ENCODE measurements around the gene CD200. TPM values are rescaled to one million over a fixed set of nuclear protein-coding genes. Genes with fewer than 3 reads are reported as not detected.

The CD200 gene
- total RNA-seq, 1 donor from 2014 or later, result 3.9 TPM

GRCh38 chr3:112409041-112409440, 76.1 kb downstream of the CD200 start:
- TF ChIP-seq, protein P1, sequence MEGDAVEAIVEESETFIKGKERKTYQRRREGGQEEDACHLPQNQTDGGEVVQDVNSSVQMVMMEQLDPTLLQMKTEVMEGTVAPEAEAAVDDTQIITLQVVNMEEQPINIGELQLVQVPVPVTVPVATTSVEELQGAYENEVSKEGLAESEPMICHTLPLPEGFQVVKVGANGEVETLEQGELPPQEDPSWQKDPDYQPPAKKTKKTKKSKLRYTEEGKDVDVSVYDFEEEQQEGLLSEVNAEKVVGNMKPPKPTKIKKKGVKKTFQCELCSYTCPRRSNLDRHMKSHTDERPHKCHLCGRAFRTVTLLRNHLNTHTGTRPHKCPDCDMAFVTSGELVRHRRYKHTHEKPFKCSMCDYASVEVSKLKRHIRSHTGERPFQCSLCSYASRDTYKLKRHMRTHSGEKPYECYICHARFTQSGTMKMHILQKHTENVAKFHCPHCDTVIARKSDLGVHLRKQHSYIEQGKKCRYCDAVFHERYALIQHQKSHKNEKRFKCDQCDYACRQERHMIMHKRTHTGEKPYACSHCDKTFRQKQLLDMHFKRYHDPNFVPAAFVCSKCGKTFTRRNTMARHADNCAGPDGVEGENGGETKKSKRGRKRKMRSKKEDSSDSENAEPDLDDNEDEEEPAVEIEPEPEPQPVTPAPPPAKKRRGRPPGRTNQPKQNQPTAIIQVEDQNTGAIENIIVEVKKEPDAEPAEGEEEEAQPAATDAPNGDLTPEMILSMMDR (IDR thresholded peaks at IDR 0.05), result no peak
- TF ChIP-seq POLR2AphosphoS5 (IDR thresholded peaks at IDR 0.05; ENCODE audit: insufficient read depth in 1 of 2, low read depth in 1 of 2), result no peak
- no peak for TF ChIP-seq POLR2A (IDR thresholded peaks at IDR 0.05)
- no peaks in the 10 kb centered on the region for H3K36me3 ChIP-seq
- H3K4me3 ChIP-seq, result no peak overlapping the region
- H3K27ac ChIP-seq, result no peak overlapping the region
- no peak for DNase-seq (ENCODE audit: extremely low spot score in 2 of 2)
- H3K4me1 ChIP-seq, result no peaks in the 10 kb centered on the region
- no peaks in the 10 kb centered on the region for H3K27me3 ChIP-seq
- no peaks in the 10 kb centered on the region for H3K9me3 ChIP-seq
- intact Hi-C loops (cut with DNase I), result no loop called here

GRCh38 chr3:112411425-112411824, 78.5 kb downstream of the CD200 start:
- Histone ChIP-seq H3K27me3 (no peaks in the 10 kb centered on the region), H3K4me1 (no peaks in the 10 kb centered on the region), H3K36me3 (no peaks in the 10 kb centered on the region), H3K4me3 (no peak overlapping the region), H3K9me3 (no peaks in the 10 kb centered on the region), H3K27ac (no peak overlapping the region)
- no peak for DNase-seq (ENCODE audit: extremely low spot score in 2 of 2)
- intact Hi-C loops (cut with DNase I), result no loop called here
- TF ChIP-seq POLR2A (IDR thresholded peaks at IDR 0.05) (no peak), POLR2AphosphoS5 (IDR thresholded peaks at IDR 0.05; ENCODE audit: insufficient read depth in 1 of 2, low read depth in 1 of 2) (no peak)
- TF ChIP-seq, protein P1 (IDR thresholded peaks at IDR 0.05), result no peak

Other genes with a start within 250 kb of the CD200 start
- 8.1 TPM for gene C3orf52, start 246.8 kb upstream of the CD200 start, total RNA-seq
- 1.5 TPM for gene GCSAM, start 199.9 kb upstream of the CD200 start, total RNA-seq
- gene SLC9C1, start 38.9 kb upstream of the CD200 start, total RNA-seq, result not detected
- 3.2 TPM for gene BTLA, start 166.3 kb downstream of the CD200 start, total RNA-seq
- 56.5 TPM for gene ATG3, start 228.8 kb downstream of the CD200 start, total RNA-seq
- 12.8 TPM for gene SLC35A5, start 228.9 kb downstream of the CD200 start, total RNA-seq

All from vagina (tissue), 2 donors.